Loucy (cell line): Measurements from ENCODE around the gene MFN2.

Experiments used
- H2AFZ ChIP-seq: fragments of 200-600 bp; sonication (generic); 2 replicates; pipeline ENCODE4 v1.6.0; 2016; ENCODE audit warnings: antibody characterized with exemption, mild to moderate bottlenecking, low read length, moderate library complexity
- H3F3A ChIP-seq: fragments of 200-600 bp; 2 replicates; pipeline ENCODE4 v1.6.0; 2016; ENCODE audit warnings: antibody characterized with exemption, low read depth, mild to moderate bottlenecking
- H3K27me3 ChIP-seq: fragments of 200-600 bp; sonication (generic); 2 replicates; pipeline ENCODE4 v1.6.1; 2014; ENCODE audit warnings: low read length, mild to moderate bottlenecking; ENCODE audit not compliant: insufficient read depth, poor library complexity, severe bottlenecking
- H3K36me3 ChIP-seq: fragments of 200-600 bp; sonication (generic); 2 replicates; pipeline ENCODE4 v1.6.1; 2016; ENCODE audit warnings: low read length; ENCODE audit not compliant: insufficient read depth
- H3K4me1 ChIP-seq: fragments of 200-600 bp; sonication (generic); 2 replicates; pipeline ENCODE4 v1.5.1; 2014; ENCODE audit warnings: low read length, mild to moderate bottlenecking; ENCODE audit not compliant: insufficient read depth, poor library complexity, severe bottlenecking
- H3K4me2 ChIP-seq: fragments of 200-600 bp; sonication (generic); 2 replicates; pipeline ENCODE4 v1.6.0; 2014; ENCODE audit warnings: antibody characterized with exemption, low read length, low read depth, mild to moderate bottlenecking; ENCODE audit not compliant: poor library complexity, severe bottlenecking
- H3K4me3 ChIP-seq: fragments of 200-600 bp; sonication (generic); 2 replicates; pipeline ENCODE4 v1.5.1; 2014; ENCODE audit warnings: low read length, mild to moderate bottlenecking, mixed read lengths; ENCODE audit not compliant: poor library complexity, severe bottlenecking
- H3K79me2 ChIP-seq: fragments of 200-600 bp; sonication (generic); 2 replicates; pipeline ENCODE4 v1.6.1; 2014; ENCODE audit warnings: low read length; ENCODE audit not compliant: insufficient read depth
- H3K9ac ChIP-seq: fragments of 200-600 bp; sonication (generic); 2 replicates; pipeline ENCODE4 v1.6.0; 2014; ENCODE audit warnings: mild to moderate bottlenecking, low read depth, low read length, moderate library complexity; ENCODE audit not compliant: poor library complexity, severe bottlenecking
- H3K9me2 ChIP-seq: fragments of 200-600 bp; sonication (generic); replicated peaks from 2 replicates; pipeline ENCODE4 v1.6.1; 2016; ENCODE audit warnings: low read depth, low read length, mixed read lengths
- H3K9me3 ChIP-seq: fragments of 200-600 bp; sonication (generic); 2 replicates; pipeline ENCODE4 v1.6.1; 2014; ENCODE audit warnings: mild to moderate bottlenecking, antibody characterized with exemption, low read length, low read depth; ENCODE audit not compliant: insufficient read depth
- H4K20me1 ChIP-seq: fragments of 200-600 bp; sonication (generic); 2 replicates; pipeline ENCODE4 v1.6.0; 2014; ENCODE audit warnings: antibody characterized with exemption, low read length, mild to moderate bottlenecking; ENCODE audit not compliant: insufficient read depth, poor library complexity, severe bottlenecking
- EZH2phosphoT487 ChIP-seq: fragments of 200-600 bp; IDR thresholded peaks from 2 replicates; pipeline ENCODE4 v1.6.1; 2018; ENCODE audit warnings: antibody characterized with exemption, mild to moderate bottlenecking, moderate library complexity, borderline replicate concordance
- TF ChIP-seq, protein P1 (sequence below): fragments of 200-600 bp; sonication (generic); conservative IDR thresholded peaks from 2 replicates; pipeline ENCODE4 v1.5.1; 2014; ENCODE audit warnings: mild to moderate bottlenecking, antibody characterized with exemption, low read length

Gene MFN2

DNA sequence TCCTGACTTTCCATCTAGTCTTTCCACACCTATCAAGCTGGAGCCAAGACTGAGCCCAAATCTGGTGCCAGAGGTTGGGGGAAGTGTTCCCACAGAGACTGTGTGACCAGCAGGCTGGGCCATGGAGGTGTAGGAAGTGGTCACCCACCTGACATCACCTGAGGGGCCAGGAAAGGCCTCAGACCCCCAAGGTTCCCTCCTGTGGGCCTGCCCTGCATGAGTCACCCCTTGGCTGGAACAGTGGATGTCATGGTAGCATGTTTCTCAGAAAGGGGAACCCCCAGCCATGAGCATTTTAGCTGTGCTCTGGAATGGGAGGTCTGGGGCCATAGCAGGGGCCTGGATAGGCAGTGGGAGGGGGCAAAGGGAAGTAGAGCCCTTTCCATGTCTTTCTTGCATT lies 77.1 kb downstream of the MFN2 start:
- no peaks in the 10 kb centered on the region for H3K36me3 ChIP-seq
- H4K20me1 ChIP-seq: no peaks in the 10 kb centered on the region
- no peaks in the 10 kb centered on the region for H3K27me3 ChIP-seq
- no peaks in the 10 kb centered on the region for H3F3A ChIP-seq
- no peak overlapping the region for H3K4me2 ChIP-seq
- no peak overlapping the region for H2AFZ ChIP-seq
- peaks cover under 1% of the 10 kb centered on the region for H3K4me1 ChIP-seq
- H3K9me3 ChIP-seq: no peaks in the 10 kb centered on the region
- H3K79me2 ChIP-seq: no peaks in the 10 kb centered on the region
- no peak overlapping the region for H3K4me3 ChIP-seq
- no peaks in the 10 kb centered on the region for H3K9me2 ChIP-seq
- TF ChIP-seq EZH2phosphoT487: no peak
- TF ChIP-seq, protein P1, sequence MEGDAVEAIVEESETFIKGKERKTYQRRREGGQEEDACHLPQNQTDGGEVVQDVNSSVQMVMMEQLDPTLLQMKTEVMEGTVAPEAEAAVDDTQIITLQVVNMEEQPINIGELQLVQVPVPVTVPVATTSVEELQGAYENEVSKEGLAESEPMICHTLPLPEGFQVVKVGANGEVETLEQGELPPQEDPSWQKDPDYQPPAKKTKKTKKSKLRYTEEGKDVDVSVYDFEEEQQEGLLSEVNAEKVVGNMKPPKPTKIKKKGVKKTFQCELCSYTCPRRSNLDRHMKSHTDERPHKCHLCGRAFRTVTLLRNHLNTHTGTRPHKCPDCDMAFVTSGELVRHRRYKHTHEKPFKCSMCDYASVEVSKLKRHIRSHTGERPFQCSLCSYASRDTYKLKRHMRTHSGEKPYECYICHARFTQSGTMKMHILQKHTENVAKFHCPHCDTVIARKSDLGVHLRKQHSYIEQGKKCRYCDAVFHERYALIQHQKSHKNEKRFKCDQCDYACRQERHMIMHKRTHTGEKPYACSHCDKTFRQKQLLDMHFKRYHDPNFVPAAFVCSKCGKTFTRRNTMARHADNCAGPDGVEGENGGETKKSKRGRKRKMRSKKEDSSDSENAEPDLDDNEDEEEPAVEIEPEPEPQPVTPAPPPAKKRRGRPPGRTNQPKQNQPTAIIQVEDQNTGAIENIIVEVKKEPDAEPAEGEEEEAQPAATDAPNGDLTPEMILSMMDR: no peak
- no peak overlapping the region for H3K9ac ChIP-seq

DNA sequence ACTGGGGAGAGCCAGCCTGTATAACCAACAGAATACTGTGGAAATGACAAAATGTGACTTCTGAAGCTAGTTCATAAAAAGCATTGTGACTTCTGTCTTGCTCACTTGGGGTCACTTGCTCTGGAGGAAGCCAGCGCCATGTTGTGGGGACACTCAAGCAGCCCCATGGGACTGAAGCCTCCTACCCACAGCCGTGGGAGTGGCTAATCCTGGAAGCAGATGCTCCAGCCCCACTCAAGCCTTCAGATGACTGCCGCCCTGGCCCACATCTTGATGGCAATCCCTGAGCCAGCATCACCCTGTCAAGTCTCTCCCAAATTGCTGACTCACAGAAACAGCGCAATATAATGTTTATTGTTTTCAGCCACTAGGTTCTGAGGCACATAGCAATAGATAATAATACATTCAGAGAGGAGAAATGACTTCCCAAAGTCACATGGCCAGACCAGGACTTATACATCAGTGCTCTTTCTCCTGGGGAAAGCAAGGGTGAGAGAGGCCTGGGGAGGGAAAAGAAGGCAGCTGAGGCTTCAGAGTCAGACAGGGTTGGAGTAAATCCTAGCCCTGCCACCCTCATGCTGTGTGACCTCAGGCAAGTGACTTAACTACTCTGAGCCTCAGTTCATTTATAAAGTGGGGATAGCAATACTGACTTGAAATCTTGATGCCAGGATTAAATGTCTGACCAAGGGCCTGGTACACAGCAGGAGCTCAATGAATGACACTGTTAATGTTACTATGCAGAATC lies 77.9 kb downstream of the MFN2 start:
- Histone ChIP-seq H3F3A (no peaks in the 10 kb centered on the region), H3K4me2 (no peak overlapping the region), H3K79me2 (no peaks in the 10 kb centered on the region), H3K27me3 (no peaks in the 10 kb centered on the region), H3K4me1 (peaks cover 4% of the 10 kb centered on the region), H4K20me1 (no peaks in the 10 kb centered on the region), H3K4me3 (no peak overlapping the region), H3K36me3 (no peaks in the 10 kb centered on the region), H2AFZ (no peak overlapping the region), H3K9me3 (no peaks in the 10 kb centered on the region), H3K9ac (no peak overlapping the region), H3K9me2 (no peaks in the 10 kb centered on the region)
- TF ChIP-seq, protein P1: no peak
- TF ChIP-seq EZH2phosphoT487: no peak

DNA sequence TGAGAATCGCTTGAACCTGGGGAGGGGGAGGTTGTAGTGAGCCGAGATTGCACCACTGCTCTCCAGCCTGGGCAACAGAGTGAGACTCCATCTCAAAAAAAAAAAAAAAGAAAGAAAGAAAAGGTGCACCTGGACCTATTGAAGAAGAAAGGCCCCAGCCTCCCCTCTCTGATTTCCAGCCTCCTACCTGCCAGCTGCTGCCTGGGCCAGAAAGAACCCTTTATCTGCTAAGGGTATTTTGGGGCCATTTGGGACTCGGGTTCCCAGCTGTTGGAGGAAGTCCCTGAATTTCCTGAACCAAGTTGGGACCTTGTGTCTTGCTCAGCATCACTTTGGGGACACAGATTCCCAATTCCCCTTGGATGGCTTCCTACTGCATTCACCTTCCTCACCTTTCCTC lies 79.0 kb downstream of the MFN2 start:
- Histone ChIP-seq H3K4me3 (no peak overlapping the region), H3F3A (no peaks in the 10 kb centered on the region), H3K4me2 (no peak overlapping the region), H3K9me2 (no peaks in the 10 kb centered on the region), H4K20me1 (no peaks in the 10 kb centered on the region), H3K4me1 (peaks cover 14% of the 10 kb centered on the region), H3K36me3 (no peaks in the 10 kb centered on the region), H3K27me3 (no peaks in the 10 kb centered on the region), H3K79me2 (peaks cover 7% of the 10 kb centered on the region), H2AFZ (no peak overlapping the region), H3K9me3 (no peaks in the 10 kb centered on the region), H3K9ac (no peak overlapping the region)
- no peak for TF ChIP-seq EZH2phosphoT487
